NOMO-1 treated with DMSO at 0.1 percent for 48 hours (cell line): Measurements from ENCODE around the gene GJB5.

ENCODE experiments used
- DNase-seq: peaks from one replicate; lab custom pipeline; 2025; ENCODE audit not compliant: unreplicated experiment; lab: John Stamatoyannopoulos, UW

GJB5 gene

DNA sequence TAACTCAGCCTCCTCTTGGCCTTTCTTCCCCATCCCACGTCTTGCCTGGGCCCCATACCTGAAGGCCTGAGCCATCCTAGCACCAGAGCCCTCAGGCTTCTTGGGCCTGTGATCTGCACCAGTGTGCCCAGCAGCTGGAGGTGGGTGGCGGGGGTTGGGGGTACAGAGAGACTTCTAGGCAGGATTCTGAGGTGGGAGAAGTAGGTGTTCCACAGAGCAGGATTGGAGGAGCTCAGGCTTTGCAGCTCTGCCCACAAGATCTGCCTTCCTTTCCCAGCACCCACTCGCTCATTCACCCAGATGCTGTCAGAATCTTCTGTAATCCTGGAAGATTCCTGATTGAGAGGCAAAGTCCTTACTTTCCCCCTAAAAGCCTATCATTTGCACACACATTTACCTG lies 10.0 kb upstream of the GJB5 start:
- no peak for DNase-seq

DNA sequence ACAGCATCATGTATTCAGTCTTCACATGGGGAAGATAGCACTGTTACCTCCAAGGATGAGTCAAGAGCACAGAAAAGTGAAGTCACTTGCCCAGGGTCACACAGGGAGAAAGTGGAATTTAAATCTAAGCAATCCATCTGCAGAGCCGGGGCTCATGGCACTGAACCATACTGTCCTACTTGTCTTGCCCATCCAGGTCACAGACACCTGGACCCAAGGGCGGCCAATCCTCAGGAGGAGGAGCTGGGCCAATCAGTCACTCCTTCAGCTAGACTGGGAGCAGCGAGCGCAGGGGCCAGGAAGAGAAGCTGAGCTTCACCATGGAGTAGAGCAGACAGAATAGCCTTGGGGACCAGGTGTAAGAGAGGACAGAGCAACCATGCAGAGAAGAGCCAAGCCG lies 9.2 kb upstream of the GJB5 start:
- DNase-seq: no peak

GRCh38 chr1:34746101-34746500 lies 8.7 kb upstream of the GJB5 start:
- no peak for DNase-seq

GRCh38 chr1:34746785-34747637 lies 7.8 kb upstream of the GJB5 start:
- DNase-seq: no peak

- DNase-seq: no peak
These were observed 7.3 kb upstream of the GJB5 start for GRCh38 chr1:34747638-34747941.

DNA sequence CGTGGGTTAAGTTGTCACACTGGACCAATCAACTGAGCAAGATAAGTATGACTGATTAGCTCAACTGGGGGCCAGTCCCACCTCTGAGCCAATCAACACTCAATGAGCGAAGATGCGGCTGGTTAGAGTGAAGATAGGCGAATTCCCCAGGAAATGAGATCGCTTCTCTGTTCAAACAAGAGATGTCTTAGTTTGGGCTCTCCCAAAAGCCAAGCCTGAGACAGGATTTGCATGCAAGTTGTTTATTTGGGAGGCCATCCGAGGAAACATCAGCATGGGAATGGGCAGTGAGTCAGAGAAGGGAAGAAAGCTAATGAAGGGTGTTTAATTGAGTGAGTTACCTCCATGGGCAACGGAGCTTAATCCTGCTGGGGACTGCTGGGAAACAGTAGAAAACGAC lies 4.9 kb upstream of the GJB5 start:
- DNase-seq: no peak

GRCh38 chr1:34750610-34751009 lies 4.2 kb upstream of the GJB5 start:
- DNase-seq: no peak

DNA sequence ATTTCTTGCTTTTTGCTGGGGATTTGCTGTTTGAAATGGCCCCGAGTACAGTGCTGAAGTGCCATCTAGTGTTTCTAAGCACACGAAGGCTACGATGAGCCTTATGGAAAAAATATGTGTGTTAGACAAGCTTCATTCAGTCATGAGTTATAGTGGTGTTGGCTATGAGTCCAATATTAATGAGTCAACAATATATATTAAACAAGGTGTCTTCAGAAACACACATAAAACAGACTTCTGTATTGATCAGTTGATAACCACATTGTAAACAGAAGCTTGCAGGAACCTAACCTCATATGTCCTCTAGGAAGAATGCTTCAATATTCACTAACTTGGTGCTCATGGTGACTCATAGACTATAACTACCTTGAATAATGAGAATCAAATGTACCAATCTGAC lies 1.7 kb upstream of the GJB5 start:
- DNase-seq: no peak

DNA sequence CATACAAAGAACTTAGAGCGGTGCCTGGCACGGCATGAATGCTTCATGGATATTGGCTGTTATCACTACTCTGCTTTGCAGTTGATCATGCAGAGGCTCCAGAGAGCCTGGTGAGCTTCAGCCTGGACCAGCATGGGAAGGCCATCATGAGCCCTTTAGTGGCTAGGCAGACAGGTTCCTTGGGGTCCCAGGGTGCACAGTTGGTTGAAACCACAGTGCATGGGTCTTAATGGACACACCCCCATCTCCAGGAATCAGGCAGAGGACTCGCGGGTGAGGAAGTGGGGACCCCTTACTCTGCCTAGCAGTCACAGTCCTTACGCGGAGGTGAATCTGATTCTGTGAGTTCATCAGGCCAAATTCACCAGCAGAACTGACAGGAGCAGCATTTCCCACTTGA lies 1.1 kb downstream of the GJB5 start:
- DNase-seq: no peak

DNA sequence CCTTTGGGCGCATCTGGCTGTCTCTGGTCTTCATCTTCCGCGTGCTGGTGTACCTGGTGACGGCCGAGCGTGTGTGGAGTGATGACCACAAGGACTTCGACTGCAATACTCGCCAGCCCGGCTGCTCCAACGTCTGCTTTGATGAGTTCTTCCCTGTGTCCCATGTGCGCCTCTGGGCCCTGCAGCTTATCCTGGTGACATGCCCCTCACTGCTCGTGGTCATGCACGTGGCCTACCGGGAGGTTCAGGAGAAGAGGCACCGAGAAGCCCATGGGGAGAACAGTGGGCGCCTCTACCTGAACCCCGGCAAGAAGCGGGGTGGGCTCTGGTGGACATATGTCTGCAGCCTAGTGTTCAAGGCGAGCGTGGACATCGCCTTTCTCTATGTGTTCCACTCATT lies 2.5 kb downstream of the GJB5 start:
- no peak for DNase-seq

- no peak for DNase-seq
These were observed 3.9 kb downstream of the GJB5 start for GRCh38 chr1:34758751-34759150.

DNA sequence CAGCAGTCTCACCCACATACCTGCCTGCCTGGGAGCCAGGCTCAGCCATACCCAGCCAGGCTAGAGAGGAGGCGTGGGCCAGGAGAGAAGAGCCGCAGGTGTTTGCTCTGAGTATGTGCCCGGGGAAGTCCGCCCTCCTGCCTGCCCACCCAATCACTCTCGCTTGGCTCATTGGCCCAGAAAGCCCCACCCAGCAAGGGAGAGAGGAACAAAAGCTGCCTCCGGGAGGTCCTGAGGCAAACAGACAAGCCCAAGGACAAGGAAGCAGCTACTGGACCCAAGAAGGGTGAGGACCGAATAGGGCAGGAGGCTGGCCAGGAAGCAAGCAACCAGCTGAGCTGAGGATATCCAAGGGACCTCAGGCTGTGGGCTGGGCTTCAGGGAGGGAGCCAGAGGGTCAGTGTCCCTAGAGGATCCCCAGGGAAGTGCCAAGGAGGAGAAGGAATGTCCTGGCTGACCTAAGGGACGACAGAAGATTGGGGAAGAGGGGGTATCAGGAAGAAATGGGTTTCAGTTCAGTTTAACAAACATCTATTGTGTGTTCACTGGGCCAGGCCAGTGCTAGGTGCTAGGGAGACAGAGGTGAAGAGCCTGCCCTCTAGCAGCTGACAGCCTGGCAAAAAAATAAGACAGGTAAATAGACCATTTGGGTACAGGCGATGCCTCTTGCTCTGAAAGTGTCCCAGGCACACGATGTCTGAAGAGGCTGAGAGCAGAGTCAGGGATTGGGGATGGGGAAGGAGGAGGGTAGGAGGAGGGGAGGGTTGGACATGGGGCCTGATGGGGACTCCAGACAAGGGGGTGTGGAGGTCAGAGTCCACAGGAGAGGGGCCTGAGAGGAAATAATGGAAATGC lies 4.9 kb downstream of the GJB5 start, which contains the start of gene GJB4:
GJB4 (plus strand) TSS at position 238 of the 855 bp plus-strand sequence. CDS start 1,515 bp downstream, outside the sequence.
- DNase-seq: no peak

- no peak for DNase-seq
These were observed 6.4 kb downstream of the GJB5 start for GRCh38 chr1:34761176-34761761.

DNA sequence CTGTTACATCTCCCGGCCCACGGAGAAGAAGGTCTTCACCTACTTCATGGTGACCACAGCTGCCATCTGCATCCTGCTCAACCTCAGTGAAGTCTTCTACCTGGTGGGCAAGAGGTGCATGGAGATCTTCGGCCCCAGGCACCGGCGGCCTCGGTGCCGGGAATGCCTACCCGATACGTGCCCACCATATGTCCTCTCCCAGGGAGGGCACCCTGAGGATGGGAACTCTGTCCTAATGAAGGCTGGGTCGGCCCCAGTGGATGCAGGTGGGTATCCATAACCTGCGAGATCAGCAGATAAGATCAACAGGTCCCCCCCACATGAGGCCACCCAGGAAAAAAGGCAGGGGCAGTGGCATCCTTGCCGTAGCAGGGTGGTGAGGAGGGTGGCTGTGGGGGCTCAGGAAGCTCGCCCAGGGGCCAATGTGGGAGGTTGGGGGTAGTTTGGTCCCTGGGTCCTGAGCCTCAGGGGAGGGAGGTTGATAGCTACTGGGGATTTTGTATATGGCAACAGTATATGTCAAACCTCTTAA lies 7.0 kb downstream of the GJB5 start:
- DNase-seq: no peak

- DNase-seq: no peak
These were observed 7.8 kb downstream of the GJB5 start for GRCh38 chr1:34762474-34763141.

DNA sequence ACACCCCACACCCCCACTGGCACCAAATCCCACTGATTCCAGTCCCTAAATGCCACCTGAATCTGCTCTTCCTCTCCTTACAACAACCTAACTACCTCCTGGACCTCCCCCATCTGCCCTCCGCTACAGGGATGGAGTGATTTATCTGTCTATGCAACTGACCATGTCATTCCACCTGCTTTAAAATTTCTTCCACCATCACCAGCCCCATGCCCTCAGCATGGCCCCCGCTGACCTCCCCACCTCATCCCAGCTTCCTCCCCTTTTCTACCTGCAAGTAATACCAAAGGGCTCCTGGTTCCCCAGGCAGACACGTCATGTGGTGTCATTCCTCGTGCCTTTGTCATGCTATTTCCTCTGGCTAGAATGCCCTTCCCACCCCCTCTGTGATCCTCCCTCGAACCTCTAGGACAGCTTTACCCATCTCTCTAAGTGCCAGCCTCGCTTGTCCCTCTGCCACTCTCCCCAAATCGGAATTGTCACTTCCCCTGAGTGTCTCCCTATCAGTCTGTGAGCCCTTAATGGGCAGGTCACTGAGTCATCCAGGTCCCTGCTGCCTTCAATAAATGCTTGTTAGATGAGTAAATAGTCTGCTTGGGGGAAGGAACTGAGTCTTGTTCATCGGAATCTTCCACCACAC lies 8.4 kb downstream of the GJB5 start:
- no peak for DNase-seq

DNA sequence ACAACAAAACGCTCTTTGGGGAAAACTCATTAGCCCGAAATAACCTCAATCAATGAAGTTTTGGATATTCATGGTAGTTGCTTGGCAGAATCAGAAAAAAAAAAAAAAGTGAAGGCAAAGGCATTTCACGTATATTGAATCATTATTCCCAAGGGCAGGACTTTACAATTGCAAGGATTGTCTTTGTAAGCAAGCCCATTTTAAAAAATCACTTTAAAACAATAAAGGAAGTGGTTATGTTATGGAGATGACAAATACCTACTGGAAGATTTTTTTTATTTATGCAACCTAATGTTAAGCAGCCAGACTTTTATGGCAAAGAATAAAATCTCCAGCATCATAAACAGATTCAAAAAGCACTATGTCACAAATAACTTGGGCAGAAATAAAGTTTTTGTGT lies 14.0 kb downstream of the GJB5 start:
- DNase-seq: no peak

DNA sequence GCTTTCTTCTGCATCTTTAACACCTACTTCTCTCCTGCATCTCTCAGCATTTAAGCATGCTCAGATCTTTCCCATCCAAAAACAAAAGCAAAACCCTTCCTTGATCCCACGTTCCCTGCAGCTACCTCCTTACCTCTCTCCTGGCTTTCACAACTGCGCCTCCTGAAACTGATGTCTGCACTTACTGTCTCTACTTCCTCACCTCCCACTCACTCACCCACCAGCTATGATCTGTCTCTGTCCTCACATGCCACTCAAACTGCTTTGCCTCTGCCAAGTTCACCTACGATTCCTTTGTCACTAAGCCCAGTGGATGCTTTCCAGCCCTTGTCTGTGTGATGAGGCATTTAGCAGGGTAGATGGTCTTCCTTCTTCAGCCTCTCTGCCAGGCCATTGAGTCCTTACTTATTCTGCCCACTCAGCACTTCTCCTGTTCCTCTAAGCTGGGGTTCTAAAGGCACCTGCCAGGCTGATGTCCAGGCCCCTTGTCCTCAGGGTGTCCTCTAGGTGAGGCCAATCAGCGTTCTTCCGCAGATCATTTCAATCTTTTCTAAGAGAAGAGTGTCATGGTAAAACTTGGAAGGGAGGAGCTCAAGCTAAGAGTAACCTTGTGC lies 16.2 kb downstream of the GJB5 start:
- no peak for DNase-seq

DNA sequence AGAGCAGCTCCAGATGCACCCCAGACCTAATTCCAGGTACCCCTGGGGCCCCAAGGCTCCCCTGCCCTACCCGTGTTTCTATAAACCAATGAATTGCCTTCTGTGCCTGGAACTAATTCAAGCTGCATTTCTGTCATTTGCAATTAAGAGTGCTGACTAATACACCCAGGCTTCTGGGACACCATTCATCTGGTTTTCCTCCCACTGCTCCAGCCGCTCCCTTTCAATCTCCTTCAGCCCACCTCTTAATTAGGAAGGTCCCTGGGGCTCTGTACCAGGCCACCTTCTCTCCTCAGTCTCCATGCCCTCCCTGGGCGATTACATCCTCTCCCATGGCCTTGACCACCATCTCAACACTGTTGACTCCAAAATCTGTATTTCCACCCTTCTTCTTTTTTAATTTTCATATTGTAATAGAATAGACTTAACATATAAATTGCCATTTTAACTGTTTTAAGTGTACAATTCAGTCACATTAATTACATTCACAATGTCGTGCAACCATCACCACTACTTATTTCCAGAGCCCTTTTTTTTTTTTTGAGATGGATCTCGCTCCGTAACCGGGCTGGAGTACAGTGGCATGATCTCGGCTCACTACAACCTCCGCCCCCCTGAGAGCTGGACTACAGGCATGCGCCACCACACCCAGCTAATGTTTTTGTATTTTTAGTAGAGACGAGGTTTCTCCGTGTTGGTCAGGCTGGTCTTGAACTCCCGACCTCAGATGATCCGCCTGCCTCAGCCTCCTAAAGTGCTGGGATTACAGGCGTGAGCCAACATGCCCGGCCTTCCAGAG lies 16.9 kb downstream of the GJB5 start:
- DNase-seq: no peak
